Endothelial cell (in vitro differentiated cells): ENCODE results near the gene ACTR3C. TPM values are rescaled to one million over a fixed set of nuclear protein-coding genes. Genes with fewer than 3 reads are reported as not detected.
"Not testable (repeated sequence)": the region's sequence is repeated elsewhere in the genome, so short reads cannot be mapped to it uniquely, and the experiment has no call there.

Experiments used
- DNase-seq: peaks from one replicate; pipeline ENCODE4 v3.0.0; 2021; ENCODE audit warnings: low spot score
- H3K27ac Mint-ChIP-seq: one replicate; pipeline ENCODE4 v1.8.0; 2021; ENCODE audit warnings: mixed read lengths, inconsistent platforms; ENCODE audit not compliant: unreplicated experiment
- H3K27me3 Mint-ChIP-seq: one replicate; pipeline ENCODE4 v1.8.0; 2021; ENCODE audit warnings: mild to moderate bottlenecking, moderate library complexity, mixed read lengths, inconsistent platforms; ENCODE audit not compliant: unreplicated experiment
- H3K36me3 Mint-ChIP-seq: one replicate; pipeline ENCODE4 v1.8.0; 2021; ENCODE audit warnings: mild to moderate bottlenecking, low read depth, mixed read lengths, inconsistent platforms; ENCODE audit not compliant: unreplicated experiment
- H3K4me1 Mint-ChIP-seq: one replicate; pipeline ENCODE4 v1.8.0; 2021; ENCODE audit warnings: mild to moderate bottlenecking, mixed read lengths, inconsistent platforms; ENCODE audit not compliant: unreplicated experiment
- H3K4me3 Mint-ChIP-seq: one replicate; pipeline ENCODE4 v1.8.0; 2021; ENCODE audit warnings: mild to moderate bottlenecking, mixed read lengths, inconsistent platforms; ENCODE audit not compliant: unreplicated experiment
- H3K9me3 Mint-ChIP-seq: one replicate; pipeline ENCODE4 v1.8.0; 2021; ENCODE audit warnings: mixed read lengths, inconsistent platforms; ENCODE audit not compliant: unreplicated experiment
- total RNA-seq: library from RNA; stranded (reverse); fragmentation: NEBNext Ultra II Directional; extraction: Animal tissue kit (Norgen Biotek cat#: 25700); gene quantifications from one replicate; pipeline ENCODE4 v1.2.1, GENCODE V29; 2021; ENCODE audit not compliant: unreplicated experiment

The ACTR3C gene
- total RNA-seq, 1 donor from 2014 or later: 0.87 TPM

DNA sequence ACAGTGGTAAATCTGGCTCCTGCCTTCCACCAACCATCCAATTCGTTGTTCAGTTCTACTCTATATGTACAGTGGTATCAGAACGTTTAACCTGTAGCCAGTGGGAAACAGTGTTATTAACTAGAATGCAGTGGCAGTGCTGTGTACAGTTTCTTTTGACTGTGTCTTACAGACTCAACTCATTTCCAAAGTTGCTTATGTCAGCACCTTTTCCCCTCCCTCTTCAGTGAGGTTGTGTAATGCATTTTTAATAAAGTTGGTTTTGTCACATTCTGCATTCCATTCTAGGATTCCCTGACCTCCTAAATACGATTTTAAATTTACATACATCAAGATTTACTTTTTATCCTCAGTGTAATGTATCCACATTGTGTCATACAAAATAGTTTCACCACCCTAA is 97.9 kb downstream of the ACTR3C start:
- H3K4me1 Mint-ChIP-seq, H3K27me3 Mint-ChIP-seq, H3K9me3 Mint-ChIP-seq, H3K27ac Mint-ChIP-seq, H3K36me3 Mint-ChIP-seq, H3K4me3 Mint-ChIP-seq, DNase-seq: not testable (repeated sequence)

DNA sequence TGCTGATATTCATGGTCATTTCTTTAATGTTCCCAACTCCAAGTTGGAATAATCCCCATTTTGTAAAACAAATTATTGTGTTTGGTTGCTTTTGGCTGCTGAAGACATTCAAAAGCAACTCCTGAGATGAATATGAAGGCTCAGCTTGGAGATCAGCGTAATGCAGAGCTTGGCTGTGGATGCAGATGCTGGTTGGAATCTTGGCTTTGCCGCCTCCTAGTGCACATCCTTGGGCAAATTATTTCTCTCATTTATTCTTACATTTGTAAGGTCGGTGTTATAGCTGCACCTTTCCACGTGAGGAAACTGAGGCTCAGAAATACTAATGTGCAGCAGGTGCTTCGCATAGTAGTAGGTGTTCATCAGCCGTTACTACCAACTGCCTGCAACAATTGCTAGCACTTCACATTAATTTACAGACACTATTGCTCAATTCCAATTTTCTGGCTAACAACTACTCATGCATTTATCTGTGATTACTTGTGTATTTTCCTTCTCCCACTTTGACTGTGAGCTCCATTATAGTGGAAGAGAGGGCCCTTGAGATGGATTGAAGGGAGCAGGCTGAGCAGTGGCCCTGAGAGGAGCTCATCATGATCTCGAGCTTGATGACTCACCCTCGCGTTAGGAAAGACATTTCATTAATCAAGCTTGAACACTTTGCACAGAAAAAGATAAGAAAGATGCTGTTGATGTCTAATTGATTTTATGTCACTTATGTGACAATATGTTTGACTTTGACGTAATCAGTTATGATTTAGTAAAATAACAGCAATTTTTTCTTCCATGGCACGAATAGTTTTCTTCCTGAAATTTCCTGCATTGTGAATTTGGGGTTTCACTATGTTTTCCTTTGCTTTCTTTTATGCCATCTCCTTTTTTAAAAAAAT is 101.0 kb downstream of the ACTR3C start:
- not testable (repeated sequence) for H3K4me1 Mint-ChIP-seq, H3K36me3 Mint-ChIP-seq, H3K9me3 Mint-ChIP-seq, H3K27me3 Mint-ChIP-seq, H3K27ac Mint-ChIP-seq, H3K4me3 Mint-ChIP-seq
- DNase-seq: peak; percentile 5

DNA sequence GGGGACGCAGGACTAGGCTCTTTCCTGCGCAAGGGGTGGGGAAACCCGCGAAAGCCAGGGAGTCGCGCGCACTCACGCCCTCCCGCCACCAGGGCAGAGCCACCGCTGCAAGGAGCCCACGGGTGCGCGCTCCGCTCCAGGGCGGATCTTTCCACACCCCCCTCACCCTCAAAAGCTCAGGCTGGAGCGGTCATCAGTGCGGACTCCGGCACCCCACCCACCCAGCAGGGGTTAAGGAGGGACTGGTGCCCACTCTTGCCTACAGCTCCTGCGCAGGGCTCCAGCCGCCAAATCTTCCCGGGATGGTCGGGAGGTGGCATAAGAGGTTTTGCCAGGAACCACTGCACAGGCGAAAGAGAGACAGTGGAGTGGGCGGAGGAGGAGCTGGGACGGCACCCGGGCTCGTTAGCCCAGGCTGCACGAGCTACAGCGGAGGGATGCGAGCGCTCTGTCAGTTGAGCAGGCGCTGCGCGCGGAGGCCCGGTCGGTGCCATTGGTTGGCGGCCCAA is 102.6 kb downstream of the ACTR3C start:
- H3K4me1 Mint-ChIP-seq, H3K36me3 Mint-ChIP-seq, H3K27me3 Mint-ChIP-seq, H3K9me3 Mint-ChIP-seq, H3K4me3 Mint-ChIP-seq, H3K27ac Mint-ChIP-seq: not testable (repeated sequence)
- peak; percentile 14 for DNase-seq

DNA sequence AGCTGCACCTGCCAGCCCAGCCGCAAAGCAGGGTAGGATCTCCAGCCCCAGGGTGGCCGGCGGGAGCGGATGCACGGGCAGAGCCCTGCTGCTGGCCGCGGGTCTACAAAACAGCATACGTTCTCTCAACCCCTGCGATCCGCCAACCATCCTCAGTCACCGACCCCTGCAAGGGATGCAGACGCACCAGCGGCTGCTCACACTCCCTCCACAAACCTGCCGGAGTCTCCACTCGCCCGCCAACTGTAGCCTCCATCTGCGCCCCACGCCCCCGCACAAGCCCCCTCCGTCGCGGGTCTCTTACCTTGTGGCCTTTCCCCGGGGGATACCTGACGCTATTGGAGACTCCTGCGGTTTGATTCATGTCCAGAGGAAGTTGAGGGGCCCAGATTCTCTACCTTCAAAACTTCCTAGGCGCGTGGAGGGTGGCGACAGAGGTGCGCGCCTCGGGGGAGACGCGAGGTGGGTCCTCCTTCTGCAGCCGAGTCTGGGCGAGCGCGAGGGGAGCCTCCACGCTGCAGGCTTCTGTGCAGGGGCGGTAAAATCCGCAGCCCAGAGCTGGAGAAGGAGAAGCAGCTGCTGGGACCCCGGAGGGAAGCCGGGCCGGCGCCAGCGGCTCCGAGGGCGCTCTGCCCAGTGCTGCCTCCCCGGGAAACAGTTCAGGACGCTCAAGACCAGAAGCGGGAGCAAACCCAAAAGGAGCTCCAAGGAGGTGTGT is 103.2 kb downstream of the ACTR3C start:
- H3K4me3 Mint-ChIP-seq, H3K27ac Mint-ChIP-seq, H3K4me1 Mint-ChIP-seq, H3K9me3 Mint-ChIP-seq, H3K36me3 Mint-ChIP-seq, H3K27me3 Mint-ChIP-seq: not testable (repeated sequence)
- DNase-seq: peak; percentile 2

DNA sequence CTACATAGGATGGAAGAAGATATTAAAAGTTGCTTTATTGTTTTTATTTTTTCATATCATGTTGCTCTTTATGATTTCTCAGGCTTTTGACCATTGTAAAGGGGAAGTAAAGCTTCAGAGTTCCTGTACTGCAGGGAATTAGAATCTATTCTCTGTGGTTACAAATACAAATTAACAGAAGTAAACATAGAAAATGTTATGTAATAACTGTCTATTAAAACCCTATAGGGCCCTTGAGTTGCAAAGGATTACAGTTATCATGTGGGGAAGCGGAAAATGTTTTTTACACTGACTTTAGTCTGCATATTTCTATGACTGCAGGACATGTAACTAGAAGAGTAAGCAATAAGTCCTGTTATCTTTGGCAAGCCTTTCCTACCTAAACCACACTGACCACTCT is 116.5 kb downstream of the ACTR3C start:
- H3K27me3 Mint-ChIP-seq, H3K27ac Mint-ChIP-seq, H3K4me1 Mint-ChIP-seq, H3K36me3 Mint-ChIP-seq, H3K9me3 Mint-ChIP-seq, DNase-seq, H3K4me3 Mint-ChIP-seq: not testable (repeated sequence)

DNA sequence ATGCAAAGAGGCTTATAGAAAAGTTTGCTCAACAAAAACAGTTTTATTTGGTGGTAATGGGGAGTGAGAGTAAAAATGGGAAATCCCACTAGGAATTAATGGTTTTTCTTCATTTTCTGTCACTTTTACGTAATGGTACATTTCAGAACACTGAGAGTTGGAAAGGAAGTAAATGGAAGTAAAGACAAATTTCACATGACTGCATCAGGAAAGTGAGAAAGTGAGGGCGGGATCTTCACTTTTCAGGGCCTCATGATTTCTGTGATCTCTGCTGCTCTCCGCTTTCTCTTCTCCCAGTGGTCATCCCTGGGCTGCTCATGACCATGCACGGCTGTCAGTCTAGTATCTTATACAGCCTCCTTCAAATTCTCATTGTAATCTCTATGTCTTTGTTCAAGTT is 117.5 kb downstream of the ACTR3C start:
- H3K36me3 Mint-ChIP-seq, H3K4me3 Mint-ChIP-seq, DNase-seq, H3K27ac Mint-ChIP-seq, H3K27me3 Mint-ChIP-seq, H3K9me3 Mint-ChIP-seq, H3K4me1 Mint-ChIP-seq: not testable (repeated sequence)

DNA sequence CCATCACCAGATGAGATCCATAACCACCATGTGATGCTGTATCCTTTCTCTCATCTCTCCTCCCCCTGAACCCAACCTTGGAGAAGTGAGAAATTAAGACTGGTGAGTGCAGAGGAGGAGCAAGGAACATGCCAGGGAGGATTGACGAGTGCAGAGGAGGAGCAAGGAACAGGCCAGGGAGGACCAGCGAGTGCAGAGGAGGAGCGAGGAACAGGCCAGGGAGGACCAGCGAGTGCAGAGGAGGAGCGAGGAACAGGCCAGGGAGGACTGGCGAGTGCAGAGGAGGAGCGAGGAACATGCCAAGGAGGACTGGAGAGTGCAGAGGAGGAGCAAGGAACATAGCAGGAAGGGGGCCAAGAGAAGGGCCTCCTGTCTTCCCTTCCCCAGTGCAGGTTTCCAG is 118.8 kb downstream of the ACTR3C start:
- H3K36me3 Mint-ChIP-seq, H3K4me3 Mint-ChIP-seq, H3K27ac Mint-ChIP-seq, H3K9me3 Mint-ChIP-seq, DNase-seq, H3K4me1 Mint-ChIP-seq, H3K27me3 Mint-ChIP-seq: not testable (repeated sequence)

DNA sequence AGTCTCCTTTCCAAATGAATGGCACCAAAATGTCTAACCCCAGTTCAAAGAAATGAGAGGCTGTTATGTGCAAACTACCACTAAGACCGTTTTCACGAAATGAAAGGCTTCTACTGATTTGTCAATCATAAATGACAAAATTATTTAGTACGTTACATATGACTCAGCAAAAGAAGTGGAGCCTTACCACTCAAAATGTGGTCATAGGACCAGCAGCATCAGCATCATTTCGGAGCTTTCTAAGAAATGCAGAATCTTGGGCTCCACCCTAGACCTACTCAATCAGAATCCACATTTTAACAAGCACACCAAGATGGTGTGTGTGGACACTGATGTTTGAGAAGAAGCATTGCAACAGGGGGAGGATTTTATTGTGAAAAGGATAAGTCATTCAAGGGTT is 120.5 kb downstream of the ACTR3C start:
- H3K9me3 Mint-ChIP-seq, H3K27me3 Mint-ChIP-seq, H3K27ac Mint-ChIP-seq, H3K36me3 Mint-ChIP-seq, H3K4me3 Mint-ChIP-seq, H3K4me1 Mint-ChIP-seq, DNase-seq: not testable (repeated sequence)

Other genes with a start within 250 kb of the ACTR3C start
- 5.1 TPM for gene LRRC61, start 190 bp downstream of the ACTR3C start, total RNA-seq
- gene RARRES2, start 18.1 kb upstream of the ACTR3C start, total RNA-seq: 4.9 TPM
- 138 TPM for gene REPIN1, start 45.3 kb upstream of the ACTR3C start, total RNA-seq
- 12.1 TPM for gene ZNF775, start 55.8 kb upstream of the ACTR3C start, total RNA-seq
- gene GIMAP8, start 127.1 kb upstream of the ACTR3C start, total RNA-seq: 143 TPM
- gene GIMAP7, start 191.3 kb upstream of the ACTR3C start, total RNA-seq: 2.2 TPM
- 6.4 TPM for gene GIMAP4, start 243.8 kb upstream of the ACTR3C start, total RNA-seq